ENCODE data around the gene AADAT.

GRCh38 chr4:170026253-170027021, 63.3 kb downstream of the AADAT start, which contains the start of gene MFAP3L:
- TF ChIP-seq POLR2A (IDR thresholded peaks at IDR 0.05; ENCODE audit: low read depth) (peak; percentile 51), EP300 (IDR thresholded peaks at IDR 0.05) (no peak)
- TF ChIP-seq, protein P1, sequence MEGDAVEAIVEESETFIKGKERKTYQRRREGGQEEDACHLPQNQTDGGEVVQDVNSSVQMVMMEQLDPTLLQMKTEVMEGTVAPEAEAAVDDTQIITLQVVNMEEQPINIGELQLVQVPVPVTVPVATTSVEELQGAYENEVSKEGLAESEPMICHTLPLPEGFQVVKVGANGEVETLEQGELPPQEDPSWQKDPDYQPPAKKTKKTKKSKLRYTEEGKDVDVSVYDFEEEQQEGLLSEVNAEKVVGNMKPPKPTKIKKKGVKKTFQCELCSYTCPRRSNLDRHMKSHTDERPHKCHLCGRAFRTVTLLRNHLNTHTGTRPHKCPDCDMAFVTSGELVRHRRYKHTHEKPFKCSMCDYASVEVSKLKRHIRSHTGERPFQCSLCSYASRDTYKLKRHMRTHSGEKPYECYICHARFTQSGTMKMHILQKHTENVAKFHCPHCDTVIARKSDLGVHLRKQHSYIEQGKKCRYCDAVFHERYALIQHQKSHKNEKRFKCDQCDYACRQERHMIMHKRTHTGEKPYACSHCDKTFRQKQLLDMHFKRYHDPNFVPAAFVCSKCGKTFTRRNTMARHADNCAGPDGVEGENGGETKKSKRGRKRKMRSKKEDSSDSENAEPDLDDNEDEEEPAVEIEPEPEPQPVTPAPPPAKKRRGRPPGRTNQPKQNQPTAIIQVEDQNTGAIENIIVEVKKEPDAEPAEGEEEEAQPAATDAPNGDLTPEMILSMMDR (IDR thresholded peaks at IDR 0.05), result peak; percentile 11 to 16 (median 15)
